Body of pancreas (tissue), 4 donors: ENCODE measurements around the gene SKAP1.

Experiments used
- CTCF ChIP-seq, 7 experiments: fragments of 450-650 bp in 4 of 7; fragments of 200-600 bp in 3 of 7; sonication (generic) in 3 of 7; IDR thresholded peaks; one replicate each; pipeline ENCODE4 v1.5.1; 2016 to 2019; ENCODE audit warnings: antibody characterized with exemption in 7 of 7
- POLR2A ChIP-seq, 3 donors: fragments of 450-650 bp; IDR thresholded peaks; one replicate each; pipeline ENCODE4 v1.6.1; 2016; ENCODE audit warnings: antibody characterized with exemption in 3 of 3, mild to moderate bottlenecking in 2 of 3

- TF ChIP-seq POLR2A (IDR thresholded peaks at IDR 0.05) (no peak), CTCF (IDR thresholded peaks at IDR 0.05) (no peak)
These were observed 23.4 kb upstream of the SKAP1 start for GRCh38 chr17:48453447-48453846.
